Vagina (tissue), 2 donors: ENCODE results near the gene SSB.
"Not testable (repeated sequence)": the region's sequence is repeated elsewhere in the genome, so short reads cannot be mapped to it uniquely, and the experiment has no call there.

Experiments used
- POLR2A ChIP-seq, 2 donors: fragments of 450-650 bp; IDR thresholded peaks; one replicate each; pipeline ENCODE4 v1.6.1; 2017; ENCODE audit warnings: antibody characterized with exemption in 2 of 2, mild to moderate bottlenecking in 2 of 2, moderate library complexity in 2 of 2
- POLR2AphosphoS5 ChIP-seq, 2 donors: sonication (generic); formaldehyde crosslinking; IDR thresholded peaks; one replicate each; pipeline ENCODE4 v1.9.0; 2017; ENCODE audit warnings: antibody characterized with exemption in 2 of 2, mild to moderate bottlenecking in 2 of 2, low read depth in 1 of 2; ENCODE audit not compliant: insufficient read depth in 1 of 2
- TF ChIP-seq, protein P1 (sequence below), 3 experiments: fragments of 450-650 bp in 2 of 3; fragments of 200-600 bp in 1 of 3; sonication (generic) in 1 of 3; IDR thresholded peaks; one replicate each; pipeline ENCODE4 v1.5.1; 2017 to 2019; ENCODE audit warnings: antibody characterized with exemption in 3 of 3, mild to moderate bottlenecking in 2 of 3, moderate library complexity in 2 of 3

DNA sequence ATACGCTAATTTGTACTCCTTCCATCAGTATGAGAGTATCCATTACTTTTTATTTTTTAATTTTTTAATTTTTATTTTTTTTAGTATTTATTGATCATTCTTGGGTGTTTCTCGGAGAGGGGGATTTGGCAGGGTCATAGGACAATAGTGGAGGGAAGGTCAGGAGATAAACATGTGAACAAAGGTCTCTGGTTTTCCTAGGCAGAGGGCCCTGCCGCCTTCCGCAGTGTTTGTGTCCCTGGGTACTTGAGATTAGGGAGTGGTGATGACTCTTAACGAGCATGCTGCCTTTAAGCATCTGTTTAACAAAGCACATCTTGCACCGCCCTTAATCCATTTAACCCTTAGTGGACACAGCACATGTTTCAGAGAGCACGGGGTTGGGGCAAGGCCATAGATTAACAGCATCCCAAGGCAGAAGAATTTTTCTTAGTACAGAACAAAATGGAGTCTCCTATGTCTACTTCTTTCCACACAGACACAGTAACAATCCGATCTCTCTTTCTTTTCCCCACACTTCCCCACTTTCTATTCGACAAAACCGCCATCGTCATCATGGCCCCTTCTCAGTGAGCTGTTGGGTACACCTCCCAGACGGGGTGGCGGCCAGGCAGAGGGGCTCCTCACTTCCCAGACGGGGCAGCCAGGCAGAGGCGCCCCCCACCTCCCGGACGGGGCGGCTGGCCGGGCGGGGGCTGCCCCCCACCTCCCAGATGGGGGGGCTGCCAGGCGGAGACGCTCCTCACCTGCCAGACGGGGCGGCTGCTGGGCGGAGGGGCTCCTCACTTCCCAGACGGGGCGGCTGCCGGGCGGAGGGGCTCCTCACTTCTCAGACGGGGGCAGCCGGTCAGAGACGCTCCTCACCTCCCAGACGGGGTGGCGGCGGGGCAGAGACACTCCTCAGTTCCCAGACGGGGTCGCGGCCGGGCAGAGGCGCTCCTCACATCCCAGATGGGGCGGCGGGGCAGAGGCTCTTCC lies 56.9 kb downstream of the SSB start:
- TF ChIP-seq POLR2A (IDR thresholded peaks at IDR 0.05); POLR2AphosphoS5 (IDR thresholded peaks at IDR 0.05; ENCODE audit: insufficient read depth in 1 of 2, low read depth in 1 of 2): not testable (repeated sequence)
- TF ChIP-seq, protein P1, sequence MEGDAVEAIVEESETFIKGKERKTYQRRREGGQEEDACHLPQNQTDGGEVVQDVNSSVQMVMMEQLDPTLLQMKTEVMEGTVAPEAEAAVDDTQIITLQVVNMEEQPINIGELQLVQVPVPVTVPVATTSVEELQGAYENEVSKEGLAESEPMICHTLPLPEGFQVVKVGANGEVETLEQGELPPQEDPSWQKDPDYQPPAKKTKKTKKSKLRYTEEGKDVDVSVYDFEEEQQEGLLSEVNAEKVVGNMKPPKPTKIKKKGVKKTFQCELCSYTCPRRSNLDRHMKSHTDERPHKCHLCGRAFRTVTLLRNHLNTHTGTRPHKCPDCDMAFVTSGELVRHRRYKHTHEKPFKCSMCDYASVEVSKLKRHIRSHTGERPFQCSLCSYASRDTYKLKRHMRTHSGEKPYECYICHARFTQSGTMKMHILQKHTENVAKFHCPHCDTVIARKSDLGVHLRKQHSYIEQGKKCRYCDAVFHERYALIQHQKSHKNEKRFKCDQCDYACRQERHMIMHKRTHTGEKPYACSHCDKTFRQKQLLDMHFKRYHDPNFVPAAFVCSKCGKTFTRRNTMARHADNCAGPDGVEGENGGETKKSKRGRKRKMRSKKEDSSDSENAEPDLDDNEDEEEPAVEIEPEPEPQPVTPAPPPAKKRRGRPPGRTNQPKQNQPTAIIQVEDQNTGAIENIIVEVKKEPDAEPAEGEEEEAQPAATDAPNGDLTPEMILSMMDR (IDR thresholded peaks at IDR 0.05) = not testable (repeated sequence)
